RWPE1 (cell line): ENCODE data around the gene TSPAN18.

Experiments
- CTCF ChIA-PET: fragments of 350-600 bp; sonication (Branson Sonifier 250); formaldehyde crosslinking; extraction: SDS; loops from one replicate; lab custom pipeline; 2021; lab: Yijun Ruan, JAX
- POLR2A ChIA-PET: fragments of 400-600 bp; formaldehyde crosslinking; extraction: SDS; loops from one replicate; lab custom pipeline; 2020; ENCODE audit warnings: antibody characterized with exemption; ENCODE audit not compliant: low non-redundant PET; lab: Yijun Ruan, JAX
- DNase-seq: peaks from one replicate; pipeline ENCODE4 v3.0.0; 2012; ENCODE audit warnings: low spot score
- H3K27ac ChIP-seq: fragments of 450-650 bp; 2 replicates; pipeline ENCODE4 v1.5.1; 2017
- TF ChIP-seq, protein P1 (sequence below): fragments of 450-650 bp; conservative IDR thresholded peaks from 2 replicates; pipeline ENCODE4 v1.5.1; 2017; ENCODE audit warnings: low read depth, mild to moderate bottlenecking

The TSPAN18 gene

DNA sequence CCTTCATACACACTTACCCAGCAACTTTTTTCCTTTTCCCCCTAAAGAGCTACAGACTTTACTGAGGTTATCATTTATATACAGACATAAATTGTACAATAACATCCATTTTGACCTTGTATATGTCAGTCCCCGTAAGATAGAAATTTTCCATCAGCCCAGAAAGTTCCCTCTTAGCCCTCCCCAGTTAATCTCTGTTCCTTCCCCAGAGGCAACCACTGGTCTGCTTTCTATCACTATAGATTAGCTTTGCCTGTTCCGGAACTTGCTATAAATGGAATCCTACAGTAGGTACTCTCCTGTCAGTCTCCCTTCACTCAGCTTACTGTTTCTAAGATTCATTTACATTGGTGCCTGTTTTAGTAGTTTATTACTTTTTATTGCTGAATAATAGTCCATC, 54.9 kb downstream of the TSPAN18 start:
- TF ChIP-seq, protein P1, sequence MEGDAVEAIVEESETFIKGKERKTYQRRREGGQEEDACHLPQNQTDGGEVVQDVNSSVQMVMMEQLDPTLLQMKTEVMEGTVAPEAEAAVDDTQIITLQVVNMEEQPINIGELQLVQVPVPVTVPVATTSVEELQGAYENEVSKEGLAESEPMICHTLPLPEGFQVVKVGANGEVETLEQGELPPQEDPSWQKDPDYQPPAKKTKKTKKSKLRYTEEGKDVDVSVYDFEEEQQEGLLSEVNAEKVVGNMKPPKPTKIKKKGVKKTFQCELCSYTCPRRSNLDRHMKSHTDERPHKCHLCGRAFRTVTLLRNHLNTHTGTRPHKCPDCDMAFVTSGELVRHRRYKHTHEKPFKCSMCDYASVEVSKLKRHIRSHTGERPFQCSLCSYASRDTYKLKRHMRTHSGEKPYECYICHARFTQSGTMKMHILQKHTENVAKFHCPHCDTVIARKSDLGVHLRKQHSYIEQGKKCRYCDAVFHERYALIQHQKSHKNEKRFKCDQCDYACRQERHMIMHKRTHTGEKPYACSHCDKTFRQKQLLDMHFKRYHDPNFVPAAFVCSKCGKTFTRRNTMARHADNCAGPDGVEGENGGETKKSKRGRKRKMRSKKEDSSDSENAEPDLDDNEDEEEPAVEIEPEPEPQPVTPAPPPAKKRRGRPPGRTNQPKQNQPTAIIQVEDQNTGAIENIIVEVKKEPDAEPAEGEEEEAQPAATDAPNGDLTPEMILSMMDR = no peak
- no peak overlapping the region for H3K27ac ChIP-seq
- CTCF ChIA-PET = no interaction called here
- DNase-seq = no peak
- POLR2A ChIA-PET = no interaction called here

DNA sequence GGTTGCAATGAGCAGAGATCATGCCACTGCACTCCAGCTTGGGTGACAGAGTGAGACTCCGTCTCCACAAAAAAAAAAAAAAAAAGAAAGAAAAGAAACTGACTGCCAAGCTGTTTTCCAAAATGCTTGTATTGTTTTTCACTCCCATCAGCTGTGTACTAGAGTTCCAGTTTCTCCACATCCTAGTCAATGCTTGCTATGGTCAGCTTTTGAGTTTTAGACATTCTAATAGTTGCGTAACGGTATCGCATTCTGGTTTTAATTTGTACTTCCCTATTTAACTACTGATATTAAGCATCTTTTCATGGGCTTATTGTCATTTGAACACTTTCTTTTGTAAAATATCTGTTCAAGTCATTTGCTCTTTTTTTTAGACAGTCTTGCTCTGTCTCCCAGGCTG, 55.7 kb downstream of the TSPAN18 start:
- ChIA-PET POLR2A (no interaction called here), CTCF (no interaction called here)
- H3K27ac ChIP-seq = no peak overlapping the region
- TF ChIP-seq, protein P1 = no peak
- no peak for DNase-seq

DNA sequence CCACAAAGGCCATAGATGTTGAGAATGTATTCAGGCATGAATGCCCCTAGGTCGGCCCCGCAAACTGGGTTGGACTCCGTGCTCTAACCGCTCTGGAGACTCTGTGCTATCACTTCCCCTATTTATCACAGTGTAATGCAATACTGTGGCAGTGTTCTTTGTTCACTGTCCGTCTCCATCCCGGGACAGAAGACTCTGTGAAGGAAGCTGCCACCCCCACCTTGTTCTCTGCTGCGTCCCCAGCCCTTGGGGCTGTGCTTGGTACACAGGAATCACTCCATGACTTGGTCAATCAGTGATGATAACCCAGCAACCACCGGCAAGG, 57.6 kb downstream of the TSPAN18 start:
- CTCF ChIA-PET = no interaction called here
- TF ChIP-seq, protein P1 = no peak
- POLR2A ChIA-PET = no interaction called here
- DNase-seq = no peak
- no peak overlapping the region for H3K27ac ChIP-seq

DNA sequence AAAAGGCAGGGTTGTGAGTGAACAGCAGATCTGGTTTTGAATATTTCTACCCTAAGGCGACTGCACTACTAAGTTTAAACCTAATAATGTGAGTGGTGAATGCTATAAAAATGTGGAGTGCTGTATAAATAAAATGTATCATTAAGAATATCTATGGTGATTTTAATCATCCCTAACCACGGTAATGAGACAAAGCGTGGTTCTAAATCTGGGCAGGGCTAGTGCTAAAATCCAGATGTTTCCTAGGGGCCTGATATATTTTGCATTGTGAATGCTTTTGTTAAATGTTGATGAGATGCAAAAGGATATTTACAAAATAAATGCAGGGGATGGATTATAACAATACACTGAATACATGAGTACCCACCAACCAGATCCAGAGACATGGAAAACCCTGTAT, 58.1 kb downstream of the TSPAN18 start:
- no peak overlapping the region for H3K27ac ChIP-seq
- TF ChIP-seq, protein P1 = no peak
- POLR2A ChIA-PET = no interaction called here
- CTCF ChIA-PET = no interaction called here
- DNase-seq = no peak

DNA sequence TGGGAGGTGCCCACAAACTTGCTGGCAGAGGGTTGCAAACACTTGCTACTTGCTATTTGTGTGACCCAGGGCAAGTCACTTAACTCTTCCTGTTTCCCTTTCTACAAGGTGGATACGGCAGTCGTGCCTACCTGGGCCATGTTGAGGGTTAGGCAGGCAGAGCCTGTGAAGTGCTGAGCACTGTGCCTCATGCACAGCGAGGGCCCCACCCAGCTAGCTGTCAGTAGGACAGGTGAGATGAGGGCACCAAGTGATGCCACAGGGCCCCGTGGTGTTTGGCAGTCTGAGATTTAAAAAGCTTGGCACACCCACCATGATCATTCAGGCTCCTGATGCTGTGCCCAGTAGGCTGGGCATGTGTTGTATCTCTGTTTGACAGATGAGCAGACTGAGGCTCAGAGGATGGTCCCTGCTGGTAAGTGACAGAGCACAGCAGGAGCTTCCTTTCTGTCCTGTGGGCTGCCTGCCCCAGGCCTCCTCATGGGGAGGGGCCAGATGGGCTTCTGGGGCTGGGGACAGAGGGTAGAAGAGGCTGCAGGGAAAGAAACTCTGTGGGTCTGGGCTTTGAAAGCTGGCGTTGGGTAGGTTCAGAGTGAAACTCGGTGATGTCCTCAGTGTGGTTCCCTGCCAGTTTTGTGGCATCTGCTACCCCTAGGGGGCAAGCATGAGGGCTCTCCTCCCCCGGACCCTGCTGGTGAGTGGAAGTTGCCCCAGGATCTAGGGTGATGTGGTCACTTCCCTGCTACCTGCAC, 59.3 kb downstream of the TSPAN18 start:
- DNase-seq = no peak
- ChIA-PET POLR2A (no interaction called here), CTCF (interaction anchor here (1.8 kb wide), 1 partner anchor 10 kb away, joined by 5 read pairs; no protein-coding TSS in a partner anchor)
- TF ChIP-seq, protein P1 = no peak
- no peak overlapping the region for H3K27ac ChIP-seq

DNA sequence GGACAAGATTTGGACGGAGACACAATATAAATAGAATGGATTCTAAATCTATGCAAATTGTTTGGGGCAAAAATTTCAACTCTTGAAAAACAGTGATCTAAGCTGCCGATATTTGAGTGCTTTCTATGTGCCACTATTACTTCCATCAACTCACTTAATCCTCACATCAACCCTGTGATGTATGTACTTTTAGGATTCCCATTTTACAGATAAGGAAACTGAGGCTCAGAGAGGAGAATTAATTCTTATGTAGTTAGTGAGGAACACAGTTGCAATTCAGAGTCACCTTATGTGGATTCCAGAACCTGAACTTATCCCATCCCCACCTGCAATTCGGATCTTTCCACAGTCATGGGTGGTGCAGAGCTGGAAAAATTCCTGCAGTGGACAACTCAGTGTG, 60.3 kb downstream of the TSPAN18 start:
- no peak for DNase-seq
- ChIA-PET POLR2A (no interaction called here), CTCF (interaction anchor here (1.8 kb wide), 1 partner anchor 11 kb away, joined by 5 read pairs; no protein-coding TSS in a partner anchor)
- TF ChIP-seq, protein P1 = no peak
- no peak overlapping the region for H3K27ac ChIP-seq
